AG10803 (cell line): ENCODE results near the gene ERAS.
"Not testable (repeated sequence)": the region's sequence is repeated elsewhere in the genome, so short reads cannot be mapped to it uniquely, and the experiment has no call there.

Source experiments
- DNase-seq: peaks from one replicate; pipeline ENCODE4 v3.0.0; 2010; ENCODE audit warnings: low read depth
- H3K4me3 ChIP-seq: 2 replicates; pipeline ENCODE4 v1.5.1; 2011; ENCODE audit warnings: mild to moderate bottlenecking, low read length, control low read depth
- TF ChIP-seq, protein P1 (sequence below): conservative IDR thresholded peaks from 2 replicates; pipeline ENCODE4 v1.5.1; 2011; ENCODE audit warnings: mild to moderate bottlenecking, low read length, control low read depth, inconsistent platforms

The ERAS gene

DNA sequence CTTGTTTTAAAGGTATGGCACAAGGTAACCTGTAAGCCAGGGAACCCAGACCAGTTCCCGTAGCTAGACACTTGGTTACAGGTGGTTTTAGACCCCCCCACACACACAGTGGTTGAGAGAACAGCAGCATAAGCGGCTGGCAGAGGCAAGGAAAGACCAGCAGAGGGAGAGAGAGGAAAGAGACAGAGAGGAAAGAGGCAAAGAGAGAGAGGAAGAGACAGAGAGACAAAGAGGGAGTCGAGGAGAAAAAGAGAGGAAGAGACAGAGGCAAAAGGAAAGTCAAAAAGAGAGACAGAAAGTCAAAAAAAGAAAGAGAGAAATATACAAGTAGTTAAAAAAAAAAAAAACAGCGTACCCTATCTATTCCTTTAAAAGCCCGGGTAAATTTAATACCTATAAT, 28.6 kb downstream of the ERAS start:
- H3K4me3 ChIP-seq, result no peak overlapping the region
- peak; percentile 1 for DNase-seq
- TF ChIP-seq, protein P1, sequence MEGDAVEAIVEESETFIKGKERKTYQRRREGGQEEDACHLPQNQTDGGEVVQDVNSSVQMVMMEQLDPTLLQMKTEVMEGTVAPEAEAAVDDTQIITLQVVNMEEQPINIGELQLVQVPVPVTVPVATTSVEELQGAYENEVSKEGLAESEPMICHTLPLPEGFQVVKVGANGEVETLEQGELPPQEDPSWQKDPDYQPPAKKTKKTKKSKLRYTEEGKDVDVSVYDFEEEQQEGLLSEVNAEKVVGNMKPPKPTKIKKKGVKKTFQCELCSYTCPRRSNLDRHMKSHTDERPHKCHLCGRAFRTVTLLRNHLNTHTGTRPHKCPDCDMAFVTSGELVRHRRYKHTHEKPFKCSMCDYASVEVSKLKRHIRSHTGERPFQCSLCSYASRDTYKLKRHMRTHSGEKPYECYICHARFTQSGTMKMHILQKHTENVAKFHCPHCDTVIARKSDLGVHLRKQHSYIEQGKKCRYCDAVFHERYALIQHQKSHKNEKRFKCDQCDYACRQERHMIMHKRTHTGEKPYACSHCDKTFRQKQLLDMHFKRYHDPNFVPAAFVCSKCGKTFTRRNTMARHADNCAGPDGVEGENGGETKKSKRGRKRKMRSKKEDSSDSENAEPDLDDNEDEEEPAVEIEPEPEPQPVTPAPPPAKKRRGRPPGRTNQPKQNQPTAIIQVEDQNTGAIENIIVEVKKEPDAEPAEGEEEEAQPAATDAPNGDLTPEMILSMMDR, result peak; percentile 35

DNA sequence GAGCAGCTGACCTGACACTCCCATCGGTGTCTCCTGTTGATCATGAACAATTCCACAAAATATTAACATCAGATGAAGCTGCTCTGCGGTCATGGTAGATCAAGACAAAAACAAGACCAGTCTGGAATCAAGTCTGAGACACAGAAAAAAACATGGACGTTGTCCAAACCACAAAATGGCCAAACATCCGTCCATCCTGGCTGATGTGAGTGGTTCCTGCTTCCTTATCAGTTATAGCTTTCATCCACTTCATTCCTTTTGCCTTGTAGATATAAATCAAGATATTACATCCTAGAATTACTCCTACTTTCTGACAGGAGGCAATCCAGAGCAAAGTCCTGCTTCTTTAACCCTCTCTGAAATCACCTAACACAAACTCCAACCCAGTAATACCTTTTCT, 37.9 kb downstream of the ERAS start:
- TF ChIP-seq, protein P1, result no peak
- H3K4me3 ChIP-seq, result no peak overlapping the region
- peak; percentile 32 for DNase-seq

DNA sequence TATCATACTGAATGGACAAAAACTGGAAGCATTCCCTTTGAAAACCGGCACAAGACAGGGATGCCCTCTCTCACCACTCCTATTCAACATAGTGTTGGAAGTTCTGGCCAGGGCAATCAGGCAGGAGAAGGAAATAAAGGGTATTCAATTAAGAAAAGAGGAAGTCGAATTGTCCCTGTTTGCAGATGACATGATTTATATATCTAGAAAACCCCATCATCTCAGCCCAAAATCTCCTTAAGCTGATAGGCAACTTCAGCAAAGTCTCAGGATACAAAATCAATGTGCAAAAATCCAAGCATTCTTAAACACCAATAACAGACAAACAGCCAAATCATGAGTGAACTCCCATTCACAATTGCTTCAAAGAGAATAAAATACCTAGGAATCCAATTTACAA, 45.7 kb downstream of the ERAS start:
- DNase-seq, H3K4me3 ChIP-seq: not testable (repeated sequence)

DNA sequence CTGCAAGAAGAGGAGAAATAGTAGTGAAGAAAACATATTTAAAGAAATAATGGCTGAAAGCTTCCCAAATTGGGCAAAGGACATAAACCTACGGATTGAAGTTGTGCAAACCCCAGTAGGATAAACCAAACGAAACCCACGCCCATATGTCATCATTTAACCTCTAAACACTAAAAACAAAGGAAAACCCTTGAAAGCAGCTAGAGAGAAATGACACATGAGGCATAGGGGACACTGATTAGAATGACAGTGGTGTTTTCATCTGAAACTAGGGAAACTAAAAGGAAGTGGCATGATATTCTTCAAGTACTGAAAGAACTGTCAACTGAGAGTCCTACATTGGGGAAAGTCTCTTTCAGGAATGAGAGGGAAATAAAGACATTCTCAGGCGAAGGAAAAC, 50.6 kb downstream of the ERAS start:
- DNase-seq, H3K4me3 ChIP-seq: not testable (repeated sequence)
